HepG2 (cell line): ENCODE measurements around the gene CAMK1D. TPM values are rescaled to one million over a fixed set of nuclear protein-coding genes. Genes with fewer than 3 reads are reported as not detected.

Source experiments
- ATAC-seq: fragments of 200-7000 bp; cut with Tn5 transposase; 3 replicates; pipeline ENCODE4 v1.9.1; 2020; ENCODE audit warnings: mild to moderate bottlenecking, moderate library complexity
- BruUV-seq: library from RNA; stranded (reverse); fragments of 400-500 nt; replicated peaks from 2 replicates; lab custom pipeline; 2021; lab: Mats Ljungman, UMichigan
- CTCF ChIA-PET: fragments of 300-600 bp; formaldehyde crosslinking; extraction: SDS; loops from one replicate; lab custom pipeline; 2021; ENCODE audit warnings: low total read pairs, inconsistent platforms, low intra/inter-chr PET ratio; lab: Yijun Ruan, JAX
- POLR2A ChIA-PET: fragments of 350-600 bp; sonication (Branson Sonifier 250); formaldehyde crosslinking; loops from one replicate; lab custom pipeline; 2020; ENCODE audit warnings: antibody characterized with exemption, inconsistent platforms; lab: Yijun Ruan, JAX
- DNase-seq: peaks from one replicate; pipeline ENCODE4 v3.0.0-alpha.2; 2015; ENCODE audit warnings: low spot score
- FAIRE-seq: peaks from 3 replicates; lab custom pipeline; 2011; peaks lifted over from hg19 to GRCh38; lab: Jason Lieb, UNC
- H2AFZ ChIP-seq: one replicate; pipeline ENCODE4 v1.6.1; 2011; ENCODE audit warnings: low read length, inconsistent platforms
- H3K27ac ChIP-seq: fragments of 300-600 bp; 3 replicates; pipeline ENCODE4 v1.8.0; 2011; ENCODE audit warnings: mixed run types, mild to moderate bottlenecking, mixed read lengths, low read length, inconsistent platforms; ENCODE audit not compliant: insufficient read depth; ENCODE audit errors: extremely low read length
- H3K27me3 ChIP-seq, 2 experiments: fragments of 200-600 bp in 1 of 2; 2 replicates in 1 of 2; 3 replicates in 1 of 2; pipeline versions ENCODE4 v1.6.0 to v1.8.0; 2011; ENCODE audit warnings: low read length in 2 of 2, mild to moderate bottlenecking in 2 of 2, moderate library complexity in 2 of 2, inconsistent platforms in 1 of 2; ENCODE audit not compliant: insufficient read depth in 2 of 2, control insufficient read depth in 1 of 2
- H3K36me3 ChIP-seq, 2 experiments: fragments of 200-600 bp in 1 of 2; replicated peaks in 1 of 2; 2 replicates in 1 of 2; 3 replicates in 1 of 2; pipeline versions ENCODE4 v1.5.1 to v1.8.0; 2011; ENCODE audit warnings: low read length in 2 of 2, inconsistent platforms in 1 of 2; ENCODE audit not compliant: insufficient read depth in 2 of 2, control insufficient read depth in 1 of 2
- H3K4me1 ChIP-seq: 2 replicates; pipeline ENCODE4 v1.5.1; 2012; ENCODE audit warnings: low read length, inconsistent platforms; ENCODE audit not compliant: insufficient read depth
- H3K4me2 ChIP-seq: 2 replicates; pipeline ENCODE4 v1.6.0; 2011; ENCODE audit warnings: low read depth, low read length, inconsistent platforms
- H3K4me3 ChIP-seq, 3 experiments: fragments of 200-600 bp in 1 of 3; sonication (generic), shearing (Covaris generic) in 1 of 3; replicated peaks in 1 of 3; 2 replicates each; pipeline ENCODE4 v1.5.1; 2011 to 2016; ENCODE audit warnings: low read length in 3 of 3, inconsistent platforms in 2 of 3, low read depth in 2 of 3, mild to moderate bottlenecking in 2 of 3, control low read depth in 1 of 3, mixed read lengths in 1 of 3; ENCODE audit not compliant: insufficient read depth in 1 of 3
- H3K79me2 ChIP-seq: one replicate; pipeline ENCODE4 v1.6.1; 2011; ENCODE audit warnings: low read length, inconsistent platforms; ENCODE audit not compliant: insufficient read depth
- H3K9ac ChIP-seq: 2 replicates; pipeline ENCODE4 v1.6.0; 2011; ENCODE audit warnings: mild to moderate bottlenecking, low read depth, low read length, inconsistent platforms; ENCODE audit not compliant: insufficient read depth
- H3K9me3 ChIP-seq: 2 replicates; pipeline ENCODE4 v1.5.1; 2012; ENCODE audit warnings: mild to moderate bottlenecking, low read length
- H4K20me1 ChIP-seq: 2 replicates; pipeline ENCODE4 v1.6.0; 2011; ENCODE audit warnings: inconsistent platforms, mild to moderate bottlenecking, low read length, moderate library complexity; ENCODE audit not compliant: insufficient read depth
- ATM ChIP-seq: fragments of 450-650 bp; IDR thresholded peaks from 2 replicates; pipeline ENCODE4 v1.7.1; 2017; ENCODE audit warnings: mild to moderate bottlenecking, borderline replicate concordance
- HNRNPH1 ChIP-seq: fragments of 200-400 bp; formaldehyde crosslinking; optimal IDR thresholded peaks from 2 replicates; pipeline ENCODE3; 2017; ENCODE audit warnings: mild to moderate bottlenecking, low read depth, low read length
- MTA1 ChIP-seq: sonication (generic); formaldehyde crosslinking; IDR thresholded peaks from 2 replicates; pipeline ENCODE4 v1.4.0; 2020; ENCODE audit warnings: missing genetic modification reagents, mild to moderate bottlenecking, borderline replicate concordance
- PHF20 ChIP-seq: sonication (generic); formaldehyde crosslinking; IDR thresholded peaks from 2 replicates; pipeline ENCODE4 v1.5.0; 2020; ENCODE audit warnings: mild to moderate bottlenecking, missing genetic modification reagents
- TBL1XR1 ChIP-seq: fragments of 150-350 bp; IDR thresholded peaks from 2 replicates; pipeline ENCODE4 v1.6.1; 2014; ENCODE audit warnings: borderline replicate concordance, low read length; ENCODE audit not compliant: partially characterized antibody
- ZFP36 ChIP-seq: fragments of 150-350 bp; IDR thresholded peaks from 2 replicates; pipeline ENCODE4 v1.6.1; 2018; ENCODE audit warnings: borderline replicate concordance, low read length, low read depth; ENCODE audit not compliant: partially characterized antibody
- ZNF317 ChIP-seq: sonication (generic); formaldehyde crosslinking; IDR thresholded peaks from 2 replicates; pipeline ENCODE4 v1.5.0; 2020; ENCODE audit warnings: mild to moderate bottlenecking, missing genetic modification reagents
- ZNF501 ChIP-seq: sonication (generic); formaldehyde crosslinking; IDR thresholded peaks from 2 replicates; pipeline ENCODE4 v1.5.1; 2020; ENCODE audit warnings: mild to moderate bottlenecking, moderate library complexity, missing genetic modification reagents
- ZNF761 ChIP-seq: sonication (generic); formaldehyde crosslinking; conservative IDR thresholded peaks from 2 replicates; pipeline ENCODE4 v1.4.0; 2020; ENCODE audit warnings: mild to moderate bottlenecking, missing genetic modification reagents
- WGBS: methylation state at CpG from one replicate; pipeline ENCODE4 v1.1.6; 2017; ENCODE audit warnings: low lambda C conversion rate; 5-methylcytosine and 5-hydroxymethylcytosine counted together
- in situ Hi-C: cut with HindIII; loops from 2 replicates; pipeline ENCODE4 v1.10.0; 2017; ENCODE audit warnings: low pct_unique_long_range_greater_than_20kb; ENCODE audit not compliant: extremely low pct_ligation_motif_present
- intact Hi-C: fragments of 100-400 bp; cut with micrococcal nuclease; formaldehyde crosslinking; loops from one replicate; pipeline ENCODE4 v1.10.0; 2022; ENCODE audit not compliant: unreplicated experiment
- polyA plus RNA-seq, 8 experiments: library from polyadenylated mRNA; depleted of rRNA in 3 of 8; stranded (reverse) in 7 of 8; unstranded in 1 of 8; fragments of >200 nt; fragmentation: Illumina TruSeq in 4 of 8; extraction: Trizol in 4 of 8; gene quantifications; 2 replicates each; pipeline versions ENCODE4 v1.2.1 to v1.2.3, GENCODE V29; 2011 to 2016; ENCODE audit warnings: low read depth in 4 of 8, missing spikeins in 1 of 8, mixed read lengths in 1 of 8; ENCODE audit not compliant: insufficient read depth in 1 of 8
- total RNA-seq, 5 experiments: library from RNA; depleted of rRNA; stranded (reverse); fragments of >200 nt; fragmentation: Illumina TruSeq; extraction: Trizol; gene quantifications; 2 replicates each; pipeline ENCODE4 v1.2.3, GENCODE V29; 2016; ENCODE audit warnings: low read depth in 1 of 5
- TF ChIP-seq, protein P1 (sequence below): sonication (generic); formaldehyde crosslinking; IDR thresholded peaks from 2 replicates; pipeline ENCODE4 v1.5.1; 2020; ENCODE audit warnings: mild to moderate bottlenecking, missing genetic modification reagents, moderate library complexity

CAMK1D gene
- total and polyA plus RNA-seq, 2 of the 13 experiments (the other 11 are each of a cell fraction or from before 2014, with no cell fraction given) = under 0.01 TPM; not detected in 1

DNA sequence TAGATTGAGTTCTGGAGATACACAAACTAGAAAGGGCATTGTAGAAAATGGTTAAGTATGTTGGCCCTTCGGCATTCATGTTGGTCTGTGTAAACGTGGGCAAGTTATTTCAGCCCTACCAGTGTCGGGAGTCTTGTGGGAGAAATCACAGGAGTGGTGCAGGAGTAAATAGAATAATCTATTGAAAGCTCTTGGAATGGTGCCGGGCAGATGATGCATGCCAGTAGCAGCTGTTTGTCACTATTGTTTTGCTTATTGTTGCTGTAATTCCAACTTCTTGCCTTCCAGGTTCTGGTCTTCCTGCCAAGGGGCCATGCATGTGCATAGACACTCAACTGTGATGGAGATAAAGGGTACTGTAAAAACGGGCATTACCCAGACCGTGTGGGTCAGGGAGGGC lies 259.4 kb downstream of the CAMK1D start:
- in situ Hi-C loops = no loop called here
- ATAC-seq (no peak), FAIRE-seq (no peak)
- no peak overlapping the region for H3K4me3 ChIP-seq
- no peaks in the 10 kb centered on the region for H4K20me1 ChIP-seq
- H3K4me1 ChIP-seq = peaks cover 26% of the 10 kb centered on the region
- H3K27me3 ChIP-seq = peaks cover 2 to 11% of the 10 kb centered on the region in 2 experiments; a peak in 2 of 5 replicates
- TF ChIP-seq ATM = no peak
- no peak for TF ChIP-seq ZNF501 (CRISPR knock-in tag)
- TF ChIP-seq, all 625 proteins: peak for 0
- H3K4me2 ChIP-seq = no peak overlapping the region
- no peaks in the 10 kb centered on the region for H3K9me3 ChIP-seq
- POLR2A ChIA-PET = no interaction called here
- no peak overlapping the region for H2AFZ ChIP-seq
- BruUV-seq = no TSS peak
- no peak for DNase-seq
- H3K79me2 ChIP-seq = no peaks in the 10 kb centered on the region
- CTCF ChIA-PET = no interaction called here
- 19% methylated on average over 6 of the region's 6 CpGs for WGBS
- H3K9ac ChIP-seq = no peak overlapping the region
- H3K36me3 ChIP-seq = no peaks in the 10 kb centered on the region
- intact Hi-C loops = no loop called here
- no peak overlapping the region for H3K27ac ChIP-seq

DNA sequence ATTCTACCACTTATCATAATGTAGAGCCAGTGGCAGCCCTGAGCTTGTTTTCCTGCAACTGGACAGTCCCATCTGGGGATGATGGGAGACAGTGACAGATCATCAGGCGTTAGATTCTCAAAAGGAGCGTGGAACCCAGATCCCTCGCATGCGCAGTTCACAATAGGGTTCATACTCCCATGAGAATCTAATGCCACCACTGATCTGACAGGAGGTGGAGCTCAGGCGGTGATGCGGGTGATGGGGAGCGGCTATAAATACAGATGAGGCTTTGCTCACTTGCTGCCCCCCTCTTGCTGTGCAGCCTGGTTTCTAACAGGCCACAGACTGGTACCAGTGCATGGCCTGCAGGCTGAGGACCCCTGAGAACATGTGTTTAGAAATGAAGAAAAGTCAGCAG lies 260.1 kb downstream of the CAMK1D start:
- H3K27ac ChIP-seq = no peak overlapping the region
- FAIRE-seq = no peak
- in situ Hi-C loops = no loop called here
- POLR2A ChIA-PET = no interaction called here
- H3K36me3 ChIP-seq = no peaks in the 10 kb centered on the region
- BruUV-seq = no TSS peak
- no peaks in the 10 kb centered on the region for H4K20me1 ChIP-seq
- TF ChIP-seq ZFP36 (no peak), ZNF317 (CRISPR knock-in tag) (no peak), MTA1 (CRISPR knock-in tag) (no peak), PHF20 (CRISPR knock-in tag) (no peak), TBL1XR1 (no peak), HNRNPH1 (no peak), ZNF761 (no peak)
- TF ChIP-seq, protein P1, sequence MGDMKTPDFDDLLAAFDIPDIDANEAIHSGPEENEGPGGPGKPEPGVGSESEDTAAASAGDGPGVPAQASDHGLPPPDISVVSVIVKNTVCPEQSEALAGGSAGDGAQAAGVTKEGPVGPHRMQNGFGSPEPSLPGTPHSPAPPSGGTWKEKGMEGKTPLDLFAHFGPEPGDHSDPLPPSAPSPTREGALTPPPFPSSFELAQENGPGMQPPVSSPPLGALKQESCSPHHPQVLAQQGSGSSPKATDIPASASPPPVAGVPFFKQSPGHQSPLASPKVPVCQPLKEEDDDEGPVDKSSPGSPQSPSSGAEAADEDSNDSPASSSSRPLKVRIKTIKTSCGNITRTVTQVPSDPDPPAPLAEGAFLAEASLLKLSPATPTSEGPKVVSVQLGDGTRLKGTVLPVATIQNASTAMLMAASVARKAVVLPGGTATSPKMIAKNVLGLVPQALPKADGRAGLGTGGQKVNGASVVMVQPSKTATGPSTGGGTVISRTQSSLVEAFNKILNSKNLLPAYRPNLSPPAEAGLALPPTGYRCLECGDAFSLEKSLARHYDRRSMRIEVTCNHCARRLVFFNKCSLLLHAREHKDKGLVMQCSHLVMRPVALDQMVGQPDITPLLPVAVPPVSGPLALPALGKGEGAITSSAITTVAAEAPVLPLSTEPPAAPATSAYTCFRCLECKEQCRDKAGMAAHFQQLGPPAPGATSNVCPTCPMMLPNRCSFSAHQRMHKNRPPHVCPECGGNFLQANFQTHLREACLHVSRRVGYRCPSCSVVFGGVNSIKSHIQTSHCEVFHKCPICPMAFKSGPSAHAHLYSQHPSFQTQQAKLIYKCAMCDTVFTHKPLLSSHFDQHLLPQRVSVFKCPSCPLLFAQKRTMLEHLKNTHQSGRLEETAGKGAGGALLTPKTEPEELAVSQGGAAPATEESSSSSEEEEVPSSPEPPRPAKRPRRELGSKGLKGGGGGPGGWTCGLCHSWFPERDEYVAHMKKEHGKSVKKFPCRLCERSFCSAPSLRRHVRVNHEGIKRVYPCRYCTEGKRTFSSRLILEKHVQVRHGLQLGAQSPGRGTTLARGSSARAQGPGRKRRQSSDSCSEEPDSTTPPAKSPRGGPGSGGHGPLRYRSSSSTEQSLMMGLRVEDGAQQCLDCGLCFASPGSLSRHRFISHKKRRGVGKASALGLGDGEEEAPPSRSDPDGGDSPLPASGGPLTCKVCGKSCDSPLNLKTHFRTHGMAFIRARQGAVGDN (CRISPR knock-in tag) = no peak
- TF ChIP-seq, all 625 proteins: peak for 0
- intact Hi-C loops = no loop called here
- ATAC-seq (no peak), DNase-seq (no peak)
- CTCF ChIA-PET = no interaction called here
- Histone ChIP-seq H3K9ac (no peak overlapping the region), H3K9me3 (no peaks in the 10 kb centered on the region), H3K4me2 (no peak overlapping the region), H3K4me1 (peaks cover 19% of the 10 kb centered on the region), H3K4me3 (no peak overlapping the region), H2AFZ (no peak overlapping the region), H3K79me2 (no peaks in the 10 kb centered on the region), H3K27me3 (peaks cover 2 to 11% of the 10 kb centered on the region in 2 experiments; a peak in 2 of 5 replicates)
- 66% methylated on average over 7 of the region's 7 CpGs for WGBS
